Thoracic aorta (tissue), 2 donors: ENCODE results near the gene MASTL. TPM values are rescaled to one million over a fixed set of nuclear protein-coding genes. Genes with fewer than 3 reads are reported as not detected.
A peak's percentile ranks its signal among the peaks of the same experiment; 100 is the strongest.

Experiments used
- ATAC-seq: fragments of 150-250 bp; one replicate; pipeline ENCODE4 v1.8.0; 2017; ENCODE audit warnings: low read depth; ENCODE audit not compliant: insufficient number of reproducible peaks, low FRiP score
- DNase-seq: peaks from one replicate; pipeline ENCODE4 v3.0.0-alpha.2; 2020; ENCODE audit warnings: low spot score
- H3K27ac ChIP-seq, 2 donors: fragments of 200-600 bp; sonication (generic); 1 replicate in 1 of 2; 2 replicates in 1 of 2; pipeline ENCODE4 v1.5.1; 2016; ENCODE audit warnings: mild to moderate bottlenecking in 2 of 2, moderate library complexity in 2 of 2
- H3K27me3 ChIP-seq: fragments of 200-600 bp; sonication (generic); replicated peaks from 2 replicates; pipeline ENCODE4 v1.6.0; 2016; ENCODE audit warnings: mild to moderate bottlenecking; ENCODE audit not compliant: insufficient read depth
- H3K36me3 ChIP-seq: fragments of 200-600 bp; sonication (generic); one replicate; pipeline ENCODE4 v1.5.1; 2016
- H3K4me1 ChIP-seq, 2 donors: fragments of 200-600 bp; sonication (generic); 1 replicate in 1 of 2; 2 replicates in 1 of 2; pipeline versions ENCODE4 v1.5.1 to v1.6.0; 2016; ENCODE audit warnings: low read depth in 2 of 2, mild to moderate bottlenecking in 1 of 2; ENCODE audit not compliant: control insufficient read depth in 1 of 2
- H3K4me3 ChIP-seq: fragments of 200-600 bp; sonication (generic); 2 replicates; pipeline ENCODE4 v1.5.1; 2016; ENCODE audit warnings: mild to moderate bottlenecking
- H3K9me3 ChIP-seq: fragments of 200-600 bp; sonication (generic); 2 replicates; pipeline ENCODE4 v1.5.1; 2016
- CTCF ChIP-seq: fragments of 200-600 bp; sonication (generic); IDR thresholded peaks from one replicate; pipeline ENCODE4 v1.5.1; 2019; ENCODE audit warnings: antibody characterized with exemption
- total RNA-seq, 2 donors: library from RNA; depleted of rRNA; stranded (reverse); fragments of >200 nt; gene quantifications; one replicate each; pipeline versions ENCODE4 v1.1.0 to v1.2.3, GENCODE V29; 2016

Gene MASTL
- total RNA-seq, 2 donors from 2014 or later: 4.7 to 7.0 TPM

- H3K4me3 ChIP-seq: no peak overlapping the region
- ATAC-seq: no peak
Observed at GRCh38 chr10:27188897-27189296, 33.7 kb downstream of the MASTL start.

GRCh38 chr10:27190508-27190907 is 35.4 kb downstream of the MASTL start:
- Histone ChIP-seq H3K4me3 (no peak overlapping the region), H3K27me3 (no peaks in the 10 kb centered on the region), H3K4me1 (no peaks in the 10 kb centered on the region), H3K27ac (no peak overlapping the region), H3K9me3 (no peaks in the 10 kb centered on the region), H3K36me3 (peaks cover 4% of the 10 kb centered on the region)
- ATAC-seq (no peak), DNase-seq (no peak)
- TF ChIP-seq CTCF: no peak

More at GRCh38 chr10:27188897-27189296, 33.7 kb downstream of the MASTL start:
- no peak for DNase-seq
- TF ChIP-seq CTCF: no peak
- H3K4me1 ChIP-seq: no peaks in the 10 kb centered on the region
- peaks cover 11% of the 10 kb centered on the region for H3K36me3 ChIP-seq
- H3K9me3 ChIP-seq: no peaks in the 10 kb centered on the region
- no peak overlapping the region for H3K27ac ChIP-seq
- no peaks in the 10 kb centered on the region for H3K27me3 ChIP-seq

- TF ChIP-seq CTCF: no peak
- Histone ChIP-seq H3K27me3 (no peaks in the 10 kb centered on the region), H3K27ac (no peak overlapping the region), H3K36me3 (peaks cover 7% of the 10 kb centered on the region), H3K9me3 (no peaks in the 10 kb centered on the region), H3K4me1 (no peaks in the 10 kb centered on the region), H3K4me3 (no peak overlapping the region)
- DNase-seq (peak; percentile 19), ATAC-seq (peak; percentile 95)
Observed at GRCh38 chr10:27192284-27192683, 37.1 kb downstream of the MASTL start.

GRCh38 chr10:27197980-27198620 is 42.9 kb downstream of the MASTL start:
- Histone ChIP-seq H3K4me3 (no peak overlapping the region), H3K36me3 (peaks cover 14% of the 10 kb centered on the region), H3K27ac (no peak overlapping the region), H3K27me3 (no peaks in the 10 kb centered on the region), H3K4me1 (no peaks in the 10 kb centered on the region), H3K9me3 (no peaks in the 10 kb centered on the region)
- ATAC-seq (no peak), DNase-seq (no peak)
- TF ChIP-seq CTCF: no peak

- peaks cover 29% of the 10 kb centered on the region for H3K36me3 ChIP-seq
- no peak for TF ChIP-seq CTCF
- H3K27ac ChIP-seq: no peak overlapping the region
Observed at GRCh38 chr10:27203806-27204205, 48.7 kb downstream of the MASTL start.

More at GRCh38 chr10:27203806-27204205, 48.7 kb downstream of the MASTL start:
- H3K27me3 ChIP-seq: no peaks in the 10 kb centered on the region
- H3K4me3 ChIP-seq: no peak overlapping the region
- H3K9me3 ChIP-seq: no peaks in the 10 kb centered on the region
- H3K4me1 ChIP-seq: no peaks in the 10 kb centered on the region
- DNase-seq: no peak
- ATAC-seq: no peak
